Ishikawa (cell line): Measurements from ENCODE around the gene NHSL1.

ENCODE experiments used
- CREB1 ChIP-seq: IDR thresholded peaks from 2 replicates; pipeline ENCODE4 v1.6.1; 2012; ENCODE audit warnings: low read depth
- EGR1 ChIP-seq: IDR thresholded peaks from 2 replicates; pipeline ENCODE4 v1.6.1; 2012
- EP300 ChIP-seq: IDR thresholded peaks from 2 replicates; pipeline ENCODE4 v1.6.1; 2012; ENCODE audit warnings: borderline replicate concordance
- FOXM1 ChIP-seq: IDR thresholded peaks from 2 replicates; pipeline ENCODE4 v1.6.1; 2012; ENCODE audit warnings: low read depth, borderline replicate concordance
- RAD21 ChIP-seq: IDR thresholded peaks from 2 replicates; pipeline ENCODE4 v1.6.1; 2012; ENCODE audit warnings: low read depth
- REST ChIP-seq: IDR thresholded peaks from 2 replicates; pipeline ENCODE4 v1.6.1; 2012; ENCODE audit warnings: low read depth, mild to moderate bottlenecking
- TAF1 ChIP-seq: IDR thresholded peaks from 2 replicates; pipeline ENCODE4 v1.6.1; 2012; ENCODE audit warnings: low read depth, mild to moderate bottlenecking
- YY1 ChIP-seq: IDR thresholded peaks from 2 replicates; pipeline ENCODE4 v1.6.1; 2012; ENCODE audit warnings: low read depth
- TF ChIP-seq, protein P1 (sequence below): IDR thresholded peaks from 2 replicates; pipeline ENCODE4 v1.6.1; 2012

DNA sequence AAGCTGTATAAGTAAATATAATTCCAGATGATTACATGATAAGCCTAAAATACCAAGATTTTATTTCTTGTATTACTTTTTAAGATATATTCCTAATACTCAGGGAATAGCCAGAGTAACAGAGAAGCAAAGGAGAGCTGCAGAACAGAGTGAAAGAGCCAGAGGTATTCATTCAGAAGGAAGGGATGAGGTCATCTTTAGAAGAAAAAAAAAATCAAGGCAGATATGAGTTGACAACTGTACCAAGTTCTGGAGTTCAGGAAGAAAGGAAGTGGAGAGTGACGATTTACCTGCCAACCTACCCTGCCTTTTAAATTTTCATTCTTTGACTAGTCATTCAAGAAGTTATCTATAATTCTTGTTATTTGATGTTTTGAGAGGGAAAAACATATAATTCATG lies 28.8 kb upstream of the NHSL1 start:
- no peak for TF ChIP-seq CREB1
- TF ChIP-seq YY1: no peak
- no peak for TF ChIP-seq EP300
- no peak for TF ChIP-seq TAF1
- no peak for TF ChIP-seq EGR1
- no peak for TF ChIP-seq REST
- TF ChIP-seq, protein P1, sequence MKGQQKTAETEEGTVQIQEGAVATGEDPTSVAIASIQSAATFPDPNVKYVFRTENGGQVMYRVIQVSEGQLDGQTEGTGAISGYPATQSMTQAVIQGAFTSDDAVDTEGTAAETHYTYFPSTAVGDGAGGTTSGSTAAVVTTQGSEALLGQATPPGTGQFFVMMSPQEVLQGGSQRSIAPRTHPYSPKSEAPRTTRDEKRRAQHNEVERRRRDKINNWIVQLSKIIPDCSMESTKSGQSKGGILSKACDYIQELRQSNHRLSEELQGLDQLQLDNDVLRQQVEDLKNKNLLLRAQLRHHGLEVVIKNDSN: no peak
- no peak for TF ChIP-seq FOXM1
- TF ChIP-seq RAD21: no peak
